PC-9 (cell line): Measurements from ENCODE around the gene DDX4. TPM values are rescaled to one million over a fixed set of nuclear protein-coding genes. Genes with fewer than 3 reads are reported as not detected.

ENCODE experiments used
- BruUV-seq: library from RNA; stranded (reverse); fragments of 400-500 nt; replicated peaks from 2 replicates; lab custom pipeline; 2021; lab: Mats Ljungman, UMichigan
- CTCF ChIA-PET: fragments of 300-600 bp; sonication (Branson Sonifier 250); formaldehyde crosslinking; loops from one replicate; lab custom pipeline; 2022; ENCODE audit warnings: antibody characterized with exemption; lab: Charles Lee
- POLR2A ChIA-PET: fragments of 300-600 bp; sonication (Branson Sonifier 250); formaldehyde crosslinking; loops from one replicate; lab custom pipeline; 2022; ENCODE audit warnings: antibody characterized with exemption; ENCODE audit not compliant: unreplicated experiment; lab: Charles Lee
- DNase-seq, 2 experiments: peaks; one replicate each; pipeline versions ENCODE4 v3.0.0 to v3.0.0-alpha.2; 2015 to 2022; ENCODE audit warnings: mixed read lengths in 1 of 2
- H2AFZ ChIP-seq: fragments of 200-600 bp; sonication (generic); 2 replicates; pipeline ENCODE4 v1.8.1; 2017; ENCODE audit warnings: antibody characterized with exemption
- H3F3A ChIP-seq: fragments of 200-600 bp; sonication (generic); 2 replicates; pipeline ENCODE4 v1.8.1; 2017; ENCODE audit warnings: antibody characterized with exemption, mild to moderate bottlenecking, low read depth; ENCODE audit not compliant: insufficient read depth
- H3K27ac ChIP-seq: fragments of 200-600 bp; sonication (generic); 2 replicates; pipeline ENCODE4 v1.6.1; 2016; ENCODE audit warnings: mixed run types
- H3K27me3 ChIP-seq: fragments of 200-600 bp; sonication (generic); 2 replicates; pipeline ENCODE4 v1.6.1; 2016; ENCODE audit warnings: low read depth, mixed run types; ENCODE audit not compliant: insufficient read depth
- H3K36me3 ChIP-seq: fragments of 200-600 bp; sonication (generic); 2 replicates; pipeline ENCODE4 v1.6.1; 2016; ENCODE audit warnings: low read depth, mixed run types
- H3K4me1 ChIP-seq: fragments of 200-600 bp; sonication (generic); replicated peaks from 2 replicates; pipeline ENCODE4 v1.6.1; 2016; ENCODE audit warnings: mixed run types; ENCODE audit not compliant: insufficient read depth
- H3K4me2 ChIP-seq: fragments of 200-600 bp; sonication (generic); 2 replicates; pipeline ENCODE4 v1.6.1; 2017; ENCODE audit warnings: mixed run types
- H3K4me3 ChIP-seq: fragments of 200-600 bp; sonication (generic); 2 replicates; pipeline ENCODE4 v1.6.1; 2016; ENCODE audit warnings: mixed run types
- H3K79me2 ChIP-seq: fragments of 200-600 bp; sonication (generic); 2 replicates; pipeline ENCODE4 v1.6.1; 2017; ENCODE audit warnings: low read depth, mixed run types
- H3K9me2 ChIP-seq: fragments of 200-600 bp; sonication (generic); 2 replicates; pipeline ENCODE4 v1.8.1; 2017; ENCODE audit warnings: mild to moderate bottlenecking; ENCODE audit not compliant: insufficient read depth
- H3K9me3 ChIP-seq: fragments of 200-600 bp; sonication (generic); 2 replicates; pipeline ENCODE4 v1.8.1; 2016; ENCODE audit warnings: low read depth; ENCODE audit not compliant: insufficient read depth
- H4K20me1 ChIP-seq: fragments of 200-600 bp; sonication (generic); 2 replicates; pipeline ENCODE4 v1.8.1; 2017; ENCODE audit not compliant: insufficient read depth
- CTCF ChIP-seq: fragments of 200-600 bp; sonication (generic); conservative IDR thresholded peaks from 2 replicates; pipeline ENCODE4 v1.6.1; 2017; ENCODE audit warnings: mixed run types, antibody characterized with exemption, mild to moderate bottlenecking, moderate library complexity
- EZH2 ChIP-seq: fragments of 200-600 bp; sonication (generic); IDR thresholded peaks from 2 replicates; pipeline ENCODE4 v1.8.0; 2017; ENCODE audit warnings: antibody characterized with exemption, low read depth
- intact Hi-C: fragments of 100-400 bp; cut with micrococcal nuclease; formaldehyde crosslinking; loops from one replicate; pipeline ENCODE4 v1.10.0; 2022; ENCODE audit not compliant: unreplicated experiment
- total RNA-seq: library from RNA; stranded (reverse); gene quantifications from 2 replicates; pipeline ENCODE4 v1.2.3, GENCODE V29; 2021

The DDX4 gene
- total RNA-seq, 1 experiment from 2014 or later: not detected

- H3K9me2 ChIP-seq: no peaks in the 10 kb centered on the region
- ChIA-PET CTCF (no interaction called here), POLR2A (interaction anchor here (1.0 kb wide), 1 partner anchor 17 kb away, joined by 6 read pairs; no protein-coding TSS in a partner anchor)
- H3K9me3 ChIP-seq: peaks cover 5% of the 10 kb centered on the region; the same call in 1 of the 2 replicates
- no peak for DNase-seq
- BruUV-seq: no TSS peak
- H3K27ac ChIP-seq: no peak overlapping the region
- H3K4me3 ChIP-seq: no peak overlapping the region
- no peaks in the 10 kb centered on the region for H3K79me2 ChIP-seq
- H3F3A ChIP-seq: no peaks in the 10 kb centered on the region; the same call in 1 of the 2 replicates
- H3K4me1 ChIP-seq: peaks cover 8% of the 10 kb centered on the region; the same call in 1 of the 2 replicates
- intact Hi-C loops: no loop called here
- H3K36me3 ChIP-seq: no peaks in the 10 kb centered on the region
- H3K4me2 ChIP-seq: no peak overlapping the region
- no peak overlapping the region for H2AFZ ChIP-seq
- H3K27me3 ChIP-seq: no peaks in the 10 kb centered on the region
- H4K20me1 ChIP-seq: no peaks in the 10 kb centered on the region
- TF ChIP-seq EZH2 (no peak), CTCF (no peak)
Observed at GRCh38 chr5:55851675-55851979, 113.8 kb downstream of the DDX4 start.

DNA sequence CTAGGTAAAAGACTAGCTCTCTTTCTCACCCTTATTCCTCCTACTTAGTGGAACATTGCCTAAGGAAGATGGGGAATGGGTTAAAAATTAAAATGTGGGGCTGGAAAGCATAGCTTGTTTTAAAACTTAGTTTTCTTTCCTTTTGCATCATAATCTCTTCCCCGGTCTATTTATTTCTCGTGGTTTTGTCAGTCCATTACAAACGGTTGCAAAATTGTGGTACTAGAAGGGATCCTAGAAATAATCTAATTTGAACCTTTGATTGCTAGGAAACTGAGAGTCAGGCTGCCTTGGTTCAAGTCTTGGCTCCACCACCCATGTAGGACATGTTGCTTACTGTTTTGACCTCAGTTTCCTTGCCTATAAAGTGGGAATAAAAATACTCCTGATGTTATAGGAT is 114.6 kb downstream of the DDX4 start:
- Histone ChIP-seq H3K36me3 (no peaks in the 10 kb centered on the region), H3K27ac (no peak overlapping the region), H3K79me2 (no peaks in the 10 kb centered on the region), H3K4me1 (peaks cover 8% of the 10 kb centered on the region; the same call in 1 of the 2 replicates), H3K4me3 (no peak overlapping the region), H3F3A (no peaks in the 10 kb centered on the region; the same call in 1 of the 2 replicates), H2AFZ (no peak overlapping the region; the same call in 1 of the 2 replicates), H3K4me2 (no peak overlapping the region), H4K20me1 (no peaks in the 10 kb centered on the region), H3K9me2 (no peaks in the 10 kb centered on the region), H3K27me3 (no peaks in the 10 kb centered on the region), H3K9me3 (peaks cover 5% of the 10 kb centered on the region; the same call in 1 of the 2 replicates)
- ChIA-PET POLR2A (no interaction called here), CTCF (no interaction called here)
- DNase-seq: no peak
- TF ChIP-seq EZH2 (no peak), CTCF (no peak)
- intact Hi-C loops: no loop called here
- no TSS peak for BruUV-seq

GRCh38 chr5:55853041-55853670 is 115.3 kb downstream of the DDX4 start:
- ChIA-PET POLR2A (no interaction called here), CTCF (no interaction called here)
- H3F3A ChIP-seq: no peaks in the 10 kb centered on the region; the same call in 1 of the 2 replicates
- H3K27ac ChIP-seq: no peak overlapping the region
- DNase-seq: no peak
- no peak overlapping the region for H3K4me3 ChIP-seq
- TF ChIP-seq EZH2 (no peak), CTCF (no peak)
- no peak overlapping the region; the same call in 1 of the 2 replicates for H2AFZ ChIP-seq
- H3K9me2 ChIP-seq: no peaks in the 10 kb centered on the region
- H3K27me3 ChIP-seq: no peaks in the 10 kb centered on the region
- no TSS peak for BruUV-seq
- H4K20me1 ChIP-seq: no peaks in the 10 kb centered on the region
- no peaks in the 10 kb centered on the region for H3K36me3 ChIP-seq
- no peak overlapping the region for H3K4me2 ChIP-seq
- peaks cover 5% of the 10 kb centered on the region; the same call in 1 of the 2 replicates for H3K9me3 ChIP-seq
- peaks cover 8% of the 10 kb centered on the region; the same call in 1 of the 2 replicates for H3K4me1 ChIP-seq
- no peaks in the 10 kb centered on the region for H3K79me2 ChIP-seq
- intact Hi-C loops: no loop called here
